Caco-2 (cell line): Measurements from ENCODE around the gene SNRPD2. TPM values are rescaled to one million over a fixed set of nuclear protein-coding genes. Genes with fewer than 3 reads are reported as not detected.

Experiments used
- BruUV-seq: library from RNA; stranded (reverse); fragments of 400-500 nt; replicated peaks from 2 replicates; lab custom pipeline; 2021; lab: Mats Ljungman, UMichigan
- CTCF ChIA-PET: fragments of 300-600 bp; sonication (Branson Sonifier 250); formaldehyde crosslinking; loops from one replicate; lab custom pipeline; 2022; ENCODE audit warnings: antibody characterized with exemption; lab: Charles Lee
- POLR2A ChIA-PET: fragments of 300-600 bp; sonication (Branson Sonifier 250); formaldehyde crosslinking; loops from one replicate; lab custom pipeline; 2022; ENCODE audit warnings: antibody characterized with exemption; lab: Charles Lee
- DNase-seq, 2 experiments: peaks; one replicate each; pipeline versions ENCODE4 v3.0.0 to v3.0.0-alpha.2; 2020 to 2022
- H3K27me3 ChIP-seq: replicated peaks from 2 replicates; pipeline ENCODE4 v1.6.0; 2011; ENCODE audit warnings: low read length; ENCODE audit not compliant: control insufficient read depth, insufficient read depth
- H3K36me3 ChIP-seq: 2 replicates; pipeline ENCODE4 v1.5.1; 2011; ENCODE audit warnings: low read length; ENCODE audit not compliant: control insufficient read depth, insufficient read depth
- H3K4me1 ChIP-seq: fragments of 250-450 bp; sonication (Bioruptor Pico); 2 replicates; pipeline ENCODE4 v1.5.1; 2020; ENCODE audit warnings: mild to moderate bottlenecking
- H3K4me3 ChIP-seq: 2 replicates; pipeline ENCODE4 v1.5.1; 2011; ENCODE audit warnings: low read depth, mild to moderate bottlenecking, control low read depth, low read length
- H3K9me3 ChIP-seq: fragments of 250-450 bp; sonication (Bioruptor Pico); 2 replicates; pipeline ENCODE4 v1.5.1; 2020; ENCODE audit warnings: mild to moderate bottlenecking, moderate library complexity
- H3K27ac Mint-ChIP-seq: one replicate; pipeline ENCODE4 v1.8.0; 2022; ENCODE audit warnings: mixed read lengths; ENCODE audit not compliant: unreplicated experiment
- H3K27me3 Mint-ChIP-seq: one replicate; pipeline ENCODE4 v1.8.0; 2022; ENCODE audit warnings: mixed read lengths; ENCODE audit not compliant: insufficient read depth, unreplicated experiment
- H3K36me3 Mint-ChIP-seq: one replicate; pipeline ENCODE4 v1.8.0; 2022; ENCODE audit warnings: mild to moderate bottlenecking, mixed read lengths; ENCODE audit not compliant: insufficient read depth, unreplicated experiment
- H3K4me1 Mint-ChIP-seq: one replicate; pipeline ENCODE4 v1.8.0; 2022; ENCODE audit warnings: low read depth, mixed read lengths; ENCODE audit not compliant: unreplicated experiment
- H3K4me3 Mint-ChIP-seq: one replicate; pipeline ENCODE4 v1.8.0; 2022; ENCODE audit warnings: mild to moderate bottlenecking, moderate library complexity, mixed read lengths; ENCODE audit not compliant: unreplicated experiment
- H3K9me3 Mint-ChIP-seq: one replicate; pipeline ENCODE4 v1.8.0; 2022; ENCODE audit warnings: mixed read lengths; ENCODE audit not compliant: unreplicated experiment
- intact Hi-C: fragments of 100-400 bp; cut with micrococcal nuclease; formaldehyde crosslinking; loops from one replicate; pipeline ENCODE4 v1.10.0; 2022; ENCODE audit not compliant: unreplicated experiment
- total RNA-seq: library from RNA; stranded (reverse); gene quantifications from 2 replicates; pipeline ENCODE4 v1.2.3, GENCODE V29; 2022
- TF ChIP-seq, protein P1 (sequence below), 2 experiments: fragments of 200-600 bp in 1 of 2; IDR thresholded peaks; 1 replicate in 1 of 2; 2 replicates in 1 of 2; pipeline versions ENCODE4 v1.5.1 to v1.8.0; 2011 to 2022; ENCODE audit warnings: antibody characterized with exemption in 1 of 2, control low read depth in 1 of 2, inconsistent platforms in 1 of 2, low read depth in 1 of 2, low read length in 1 of 2, mild to moderate bottlenecking in 1 of 2, moderate library complexity in 1 of 2; ENCODE audit not compliant: insufficient read depth in 1 of 2, severe bottlenecking in 1 of 2, unreplicated experiment in 1 of 2

The SNRPD2 gene
- total RNA-seq, 1 experiment from 2014 or later = 579 TPM

DNA sequence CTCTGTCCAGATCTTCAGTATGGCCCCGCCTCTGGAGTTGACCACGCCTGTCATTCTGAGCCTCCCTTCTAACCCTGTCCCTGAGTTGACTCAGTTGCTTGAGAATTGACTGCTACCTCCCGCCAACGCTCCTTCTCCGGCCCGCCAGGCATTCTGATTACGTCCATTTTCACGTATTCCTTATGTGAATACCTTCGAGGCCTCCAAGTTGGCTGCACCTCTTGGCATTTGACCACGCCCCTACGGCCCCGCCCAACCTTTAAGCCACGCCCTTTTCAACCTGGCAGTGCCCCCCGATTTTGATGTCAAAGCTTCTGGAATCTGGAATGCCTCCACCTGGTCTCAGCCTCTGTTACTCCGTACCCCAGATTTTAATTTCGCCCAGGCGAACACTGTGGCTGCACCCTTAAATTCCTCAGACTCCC lies 50.9 kb downstream of the SNRPD2 start:
- Mint-ChIP-seq H3K9me3 (no peaks in the 10 kb centered on the region), H3K27ac (peak overlapping the region; percentile 84), H3K4me3 (peak overlapping the region; percentile 75), H3K27me3 (no peaks in the 10 kb centered on the region), H3K4me1 (peaks cover 25% of the 10 kb centered on the region), H3K36me3 (peaks cover 26% of the 10 kb centered on the region)
- H3K4me3 ChIP-seq = no peak overlapping the region; the same call in 1 of the 2 replicates
- H3K36me3 ChIP-seq = no peaks in the 10 kb centered on the region
- BruUV-seq = no TSS peak
- TF ChIP-seq, protein P1, sequence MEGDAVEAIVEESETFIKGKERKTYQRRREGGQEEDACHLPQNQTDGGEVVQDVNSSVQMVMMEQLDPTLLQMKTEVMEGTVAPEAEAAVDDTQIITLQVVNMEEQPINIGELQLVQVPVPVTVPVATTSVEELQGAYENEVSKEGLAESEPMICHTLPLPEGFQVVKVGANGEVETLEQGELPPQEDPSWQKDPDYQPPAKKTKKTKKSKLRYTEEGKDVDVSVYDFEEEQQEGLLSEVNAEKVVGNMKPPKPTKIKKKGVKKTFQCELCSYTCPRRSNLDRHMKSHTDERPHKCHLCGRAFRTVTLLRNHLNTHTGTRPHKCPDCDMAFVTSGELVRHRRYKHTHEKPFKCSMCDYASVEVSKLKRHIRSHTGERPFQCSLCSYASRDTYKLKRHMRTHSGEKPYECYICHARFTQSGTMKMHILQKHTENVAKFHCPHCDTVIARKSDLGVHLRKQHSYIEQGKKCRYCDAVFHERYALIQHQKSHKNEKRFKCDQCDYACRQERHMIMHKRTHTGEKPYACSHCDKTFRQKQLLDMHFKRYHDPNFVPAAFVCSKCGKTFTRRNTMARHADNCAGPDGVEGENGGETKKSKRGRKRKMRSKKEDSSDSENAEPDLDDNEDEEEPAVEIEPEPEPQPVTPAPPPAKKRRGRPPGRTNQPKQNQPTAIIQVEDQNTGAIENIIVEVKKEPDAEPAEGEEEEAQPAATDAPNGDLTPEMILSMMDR (IDR thresholded peaks at IDR 0.05; ENCODE audit: insufficient read depth in 1 of 2, low read depth in 1 of 2, low read length in 1 of 2, severe bottlenecking in 1 of 2, unreplicated experiment in 1 of 2) = no peak
- CTCF ChIA-PET = interaction anchor here (0.5 to 3.9 kb wide), 31 partner anchors 10 to 223 kb away, joined by 3 to 77 read pairs (median 9); partner anchors contain the start of genes FOXA3, GIPR, OPA3 and QPCTL
- intact Hi-C loops = loop anchor here (10.0 kb wide), 1 partner anchor 146 kb away; the partner anchor contains the start of genes PPM1N and RTN2
- peaks cover 25% of the 10 kb centered on the region for H3K4me1 ChIP-seq
- no peak for DNase-seq
- POLR2A ChIA-PET = interaction anchor here (0.6 to 1.5 kb wide), 7 partner anchors 10 to 173 kb away, joined by 3 to 9 read pairs (median 5); partner anchors contain the start of genes FOSB and OPA3
- no peaks in the 10 kb centered on the region for H3K9me3 ChIP-seq
- H3K27me3 ChIP-seq = no peaks in the 10 kb centered on the region

DNA sequence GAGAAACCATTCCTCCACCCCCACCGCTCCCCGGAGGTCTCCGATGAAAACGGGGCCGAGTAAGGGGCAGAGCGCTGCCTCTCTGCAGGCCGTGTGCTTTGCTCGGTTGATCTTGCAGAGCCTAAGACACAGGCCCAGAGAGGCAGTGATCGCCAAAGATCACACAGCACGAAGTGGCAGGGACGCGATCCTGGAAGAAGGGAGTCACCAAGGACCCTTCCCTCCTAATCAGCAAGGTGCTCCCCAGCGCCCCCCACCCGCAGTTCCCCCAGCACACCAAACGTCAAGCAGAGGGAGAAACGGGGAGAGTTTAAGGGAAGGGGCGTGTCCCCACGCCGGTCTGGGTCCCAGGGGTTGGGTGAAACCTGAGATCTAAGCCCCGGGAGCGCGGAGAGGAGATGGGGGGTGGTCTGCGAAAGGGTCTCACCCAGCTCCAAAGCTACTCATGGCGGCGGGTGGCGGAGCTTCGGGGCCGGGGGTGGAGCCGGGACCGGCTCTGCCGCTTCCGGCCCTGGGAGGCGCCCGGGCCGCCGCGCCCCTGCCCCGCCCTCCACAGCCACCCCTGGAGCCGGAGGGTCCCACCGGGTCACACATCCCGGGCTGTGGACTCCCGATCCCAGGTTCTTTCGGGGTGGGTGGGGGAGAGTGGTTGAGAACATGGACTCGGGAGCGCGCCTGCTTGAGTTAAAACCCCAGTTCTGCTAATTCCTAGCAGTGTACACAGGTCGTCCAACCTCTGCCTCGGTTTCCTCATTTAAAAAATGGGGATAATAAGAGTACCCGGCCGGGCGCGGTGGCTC lies 52.6 kb downstream of the SNRPD2 start, which contains the start of gene EML2:
Gene EML2, minus strand, starts transcription at position 468 of the 800 bp plus-strand sequence. Its CDS starts 21 bp downstream, at position 447.
- H3K4me3 Mint-ChIP-seq = peak within 1 kb of the TSS; percentile 75
- H3K27me3 ChIP-seq = no peaks in the 10 kb centered on the region
- peaks cover 26% of the 10 kb centered on the region for H3K36me3 Mint-ChIP-seq
- H3K4me1 Mint-ChIP-seq = peaks cover 25% of the 10 kb centered on the region
- H3K27ac Mint-ChIP-seq = peak within 1 kb of the TSS; percentile 83
- H3K9me3 Mint-ChIP-seq = no peaks in the 10 kb centered on the region
- intact Hi-C loops = no loop called here
- TF ChIP-seq, protein P1 (IDR thresholded peaks at IDR 0.05; ENCODE audit: insufficient read depth in 1 of 2, low read depth in 1 of 2, low read length in 1 of 2, severe bottlenecking in 1 of 2, unreplicated experiment in 1 of 2) = peak; percentile 45 to 67
- peak; percentile 70 to 78 for DNase-seq
- BruUV-seq = no TSS peak
- H3K36me3 ChIP-seq = no peaks in the 10 kb centered on the region
- ChIA-PET CTCF (interaction anchor here (0.6 to 1.3 kb wide), 7 partner anchors 15 to 356 kb away, joined by 3 to 4 read pairs (median 3); partner anchors contain the start of gene CCDC61), POLR2A (interaction anchor here (0.6 to 0.8 kb wide), 2 partner anchors 38 to 153 kb away, joined by 3 read pairs; no protein-coding TSS in a partner anchor)
- peaks cover 25% of the 10 kb centered on the region for H3K4me1 ChIP-seq
- no peaks in the 10 kb centered on the region for H3K27me3 Mint-ChIP-seq
- peak within 1 kb of the TSS; percentile 53 for H3K4me3 ChIP-seq
- H3K9me3 ChIP-seq = no peaks in the 10 kb centered on the region
